SH-SY5Y (cell line): ENCODE results near the gene THSD4.

Experiments
- GATA2 ChIP-seq: IDR thresholded peaks from 2 replicates; pipeline ENCODE4 v1.6.1; 2011; ENCODE audit warnings: mild to moderate bottlenecking, low read depth, low read length
- GATA3 ChIP-seq: IDR thresholded peaks from 2 replicates; pipeline ENCODE4 v1.6.1; 2011; ENCODE audit warnings: low read depth, mild to moderate bottlenecking, low read length, moderate library complexity

DNA sequence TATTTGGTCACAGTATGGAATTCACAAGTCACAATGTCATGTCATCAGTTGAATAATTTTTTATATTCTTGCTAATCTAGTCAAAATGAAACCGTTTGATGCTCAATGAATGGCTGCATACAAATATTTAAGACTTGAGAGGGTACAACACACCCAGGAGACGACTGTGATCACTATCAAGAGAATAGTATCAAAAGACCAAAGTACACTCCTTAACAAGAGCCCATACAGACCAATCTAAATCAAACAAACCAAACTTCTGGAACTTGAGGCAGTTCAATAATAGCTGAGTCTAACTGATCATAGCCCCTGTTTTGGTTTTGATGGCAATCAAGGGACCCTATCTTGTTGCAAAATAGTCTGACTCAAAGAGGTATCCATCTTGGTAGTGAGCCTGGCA, 265.1 kb downstream of the THSD4 start:
- TF ChIP-seq GATA2 (no peak), GATA3 (no peak)
